Measurements from ENCODE around the gene ASTN2. TPM values are rescaled to one million over a fixed set of nuclear protein-coding genes. Genes with fewer than 3 reads are reported as not detected.

The ASTN2 gene
- total RNA-seq, 4 donors from 2014 or later, result 0.97 to 4.7 (median 3.0) TPM

DNA sequence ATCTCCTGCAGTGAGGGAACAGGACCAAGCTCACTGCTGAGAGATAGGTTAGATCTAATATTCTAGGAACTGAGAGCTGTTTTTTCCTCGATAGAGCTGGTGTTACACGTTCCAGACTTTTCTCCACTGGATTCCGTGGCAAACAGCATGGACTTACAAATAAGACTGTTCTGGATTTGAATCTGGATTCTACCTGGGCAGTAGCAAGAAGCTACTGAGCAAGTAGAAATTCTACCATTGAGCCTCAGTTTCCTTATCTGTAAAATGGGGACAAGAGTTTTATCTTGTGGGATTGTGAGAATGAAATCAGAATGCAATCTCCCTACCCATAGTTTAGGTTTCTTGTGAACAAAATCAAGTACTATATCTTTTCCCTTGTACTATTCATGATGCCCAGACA, 966.4 kb downstream of the ASTN2 start:
- 58 to 64% methylated on average over 3 of the region's 3 CpGs for WGBS, 2 donors

DNA sequence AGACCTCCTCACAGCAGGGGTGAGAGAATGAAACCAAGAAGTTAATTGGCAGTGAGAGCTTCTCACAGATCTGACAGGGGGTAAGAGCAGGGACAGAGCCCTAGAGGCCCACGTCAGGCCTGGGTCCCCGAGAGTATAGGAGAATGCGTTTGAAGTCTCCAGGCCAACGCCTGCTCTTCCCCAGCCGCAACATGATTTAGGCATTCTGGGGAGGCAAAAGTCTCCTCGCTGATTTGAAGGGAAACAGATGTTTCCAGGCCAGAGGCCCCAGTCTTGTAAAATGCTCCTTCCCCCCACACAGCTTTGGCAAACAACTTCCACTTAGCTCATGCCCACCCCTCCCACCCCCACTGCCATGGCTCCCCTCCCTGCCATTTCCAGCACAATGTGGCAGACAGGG, 966.9 kb downstream of the ASTN2 start:
- DNase-seq (ENCODE audit: low spot score in 2 of 2), result no peak
- no peak overlapping the region for H3K4me3 ChIP-seq (ENCODE audit: low read depth, poor library complexity, severe bottlenecking)
- WGBS, 2 donors, result 57 to 62% methylated on average over 6 of the region's 6 CpGs
- intact Hi-C loops (cut with DNase I; ENCODE audit: low total_unique reads), result no loop called here
- TF ChIP-seq, protein P1, sequence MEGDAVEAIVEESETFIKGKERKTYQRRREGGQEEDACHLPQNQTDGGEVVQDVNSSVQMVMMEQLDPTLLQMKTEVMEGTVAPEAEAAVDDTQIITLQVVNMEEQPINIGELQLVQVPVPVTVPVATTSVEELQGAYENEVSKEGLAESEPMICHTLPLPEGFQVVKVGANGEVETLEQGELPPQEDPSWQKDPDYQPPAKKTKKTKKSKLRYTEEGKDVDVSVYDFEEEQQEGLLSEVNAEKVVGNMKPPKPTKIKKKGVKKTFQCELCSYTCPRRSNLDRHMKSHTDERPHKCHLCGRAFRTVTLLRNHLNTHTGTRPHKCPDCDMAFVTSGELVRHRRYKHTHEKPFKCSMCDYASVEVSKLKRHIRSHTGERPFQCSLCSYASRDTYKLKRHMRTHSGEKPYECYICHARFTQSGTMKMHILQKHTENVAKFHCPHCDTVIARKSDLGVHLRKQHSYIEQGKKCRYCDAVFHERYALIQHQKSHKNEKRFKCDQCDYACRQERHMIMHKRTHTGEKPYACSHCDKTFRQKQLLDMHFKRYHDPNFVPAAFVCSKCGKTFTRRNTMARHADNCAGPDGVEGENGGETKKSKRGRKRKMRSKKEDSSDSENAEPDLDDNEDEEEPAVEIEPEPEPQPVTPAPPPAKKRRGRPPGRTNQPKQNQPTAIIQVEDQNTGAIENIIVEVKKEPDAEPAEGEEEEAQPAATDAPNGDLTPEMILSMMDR (IDR thresholded peaks at IDR 0.05), result no peak
- no peak for TF ChIP-seq POLR2A (IDR thresholded peaks at IDR 0.05)

More for the DNA sequence above, 966.4 kb downstream of the ASTN2 start:
- intact Hi-C loops (cut with DNase I; ENCODE audit: low total_unique reads), result no loop called here
- DNase-seq (ENCODE audit: low spot score in 2 of 2), result no peak
- no peak overlapping the region for H3K4me3 ChIP-seq (ENCODE audit: low read depth, poor library complexity, severe bottlenecking)
- TF ChIP-seq, protein P1 (IDR thresholded peaks at IDR 0.05), result no peak
- no peak for TF ChIP-seq POLR2A (IDR thresholded peaks at IDR 0.05)

DNA sequence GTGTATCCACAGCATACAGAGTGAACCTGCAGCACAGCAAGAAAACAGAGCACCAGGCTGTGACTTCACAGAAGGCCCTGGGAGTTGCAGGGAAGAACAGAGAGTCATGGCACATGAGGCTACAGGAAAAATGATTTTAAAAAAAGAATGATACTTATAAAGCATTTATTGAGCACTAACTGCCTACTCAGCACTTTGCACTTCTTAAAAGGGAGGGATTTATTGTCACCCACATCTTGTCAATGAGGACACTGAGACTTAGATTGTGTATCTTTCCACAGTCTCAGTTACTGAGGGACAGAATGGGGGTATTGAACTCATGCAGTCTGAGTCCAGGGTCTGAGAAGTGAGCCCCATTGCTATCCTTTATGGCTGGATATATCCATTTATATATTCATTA, 972.3 kb downstream of the ASTN2 start:
- intact Hi-C loops (cut with DNase I; ENCODE audit: low total_unique reads), result no loop called here
- no peak overlapping the region for H3K4me3 ChIP-seq (ENCODE audit: low read depth, poor library complexity, severe bottlenecking)
- TF ChIP-seq POLR2A (IDR thresholded peaks at IDR 0.05), result no peak
- TF ChIP-seq, protein P1 (IDR thresholded peaks at IDR 0.05), result no peak
- no peak for DNase-seq (ENCODE audit: low spot score in 2 of 2)

DNA sequence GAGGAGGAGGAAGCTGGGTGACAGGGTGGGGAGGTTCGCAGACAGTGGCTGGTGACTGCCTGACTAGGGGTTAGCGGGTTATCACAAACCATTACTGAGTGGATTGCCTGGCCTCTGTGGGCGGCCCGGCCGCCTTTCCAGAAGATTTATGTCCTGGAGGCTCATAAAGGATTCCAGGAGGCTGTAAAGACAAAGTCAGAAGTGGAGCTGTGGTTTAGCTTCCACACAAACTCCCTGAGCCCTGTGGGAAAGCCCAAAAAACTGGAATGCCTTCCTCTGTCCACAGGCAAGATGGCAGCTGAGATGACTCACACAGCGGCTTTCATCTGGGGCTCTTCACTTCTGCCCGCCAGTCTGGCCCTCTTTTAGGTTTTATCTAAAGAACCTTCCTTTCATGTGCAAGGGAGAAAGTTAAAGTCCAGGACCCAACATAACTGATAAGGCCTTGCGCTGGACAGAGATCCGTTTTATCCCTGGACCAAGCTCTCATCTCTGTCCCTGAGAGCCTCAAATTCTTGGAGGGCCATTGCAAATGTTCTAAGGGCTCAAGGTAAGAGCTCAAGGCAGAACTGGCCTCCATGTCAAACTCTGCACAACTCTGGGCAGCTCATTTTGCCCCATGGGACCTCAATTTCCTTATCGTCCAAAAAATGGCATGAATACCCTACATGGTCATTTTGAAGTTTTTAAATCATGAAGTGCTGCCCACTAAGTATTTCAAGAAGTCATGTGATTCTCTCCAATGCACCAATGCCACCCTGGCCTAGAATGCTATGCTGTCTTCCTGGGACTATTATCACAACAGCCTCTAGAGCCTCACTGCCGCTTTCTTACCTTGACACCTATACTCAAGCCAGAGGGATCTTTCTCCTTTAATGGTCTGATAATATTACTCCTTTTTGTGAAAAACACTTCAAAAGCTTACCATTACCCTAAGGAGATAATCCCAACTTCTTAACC, 977.2 kb downstream of the ASTN2 start:
- intact Hi-C loops (cut with DNase I; ENCODE audit: low total_unique reads), result no loop called here
- no peak for TF ChIP-seq POLR2A (IDR thresholded peaks at IDR 0.05)
- TF ChIP-seq, protein P1 (IDR thresholded peaks at IDR 0.05), result no peak
- DNase-seq (ENCODE audit: low spot score in 2 of 2), result no peak
- WGBS, 2 donors, result 78 to 91% methylated on average over 10 to 11 of the region's 11 CpGs
- no peak overlapping the region for H3K4me3 ChIP-seq (ENCODE audit: low read depth, poor library complexity, severe bottlenecking)

DNA sequence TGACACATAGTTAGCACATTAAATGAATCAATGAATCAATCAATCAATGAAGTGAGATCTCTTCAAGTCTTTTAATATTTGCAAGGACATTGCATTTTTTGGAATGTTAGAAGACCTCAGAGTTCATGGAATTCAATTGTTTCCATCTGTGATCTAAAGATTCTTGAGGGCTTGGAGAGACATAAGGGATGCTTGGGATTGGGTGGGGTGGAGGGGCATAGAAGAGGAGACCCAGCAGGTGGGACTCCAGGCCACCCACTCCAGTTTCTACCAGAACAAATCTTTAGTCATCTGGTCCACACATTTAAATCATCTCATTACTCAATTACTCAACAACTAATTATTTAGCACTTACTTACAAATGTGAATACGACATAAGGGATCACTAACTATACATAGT, 978.7 kb downstream of the ASTN2 start:
- 90 to 92% methylated on average over 1 of the region's 1 CpG for WGBS, 2 donors
- intact Hi-C loops (cut with DNase I; ENCODE audit: low total_unique reads), result no loop called here
- no peak overlapping the region for H3K4me3 ChIP-seq (ENCODE audit: low read depth, poor library complexity, severe bottlenecking)
- no peak for DNase-seq (ENCODE audit: low spot score in 2 of 2)
- TF ChIP-seq POLR2A (IDR thresholded peaks at IDR 0.05), result no peak
- TF ChIP-seq, protein P1 (IDR thresholded peaks at IDR 0.05), result no peak

Measured in lower leg skin (tissue), 4 donors.